Body of pancreas (tissue), 4 donors: ENCODE data around the gene PPIB.

Source experiments
- CTCF ChIP-seq, 7 experiments: fragments of 450-650 bp in 4 of 7; fragments of 200-600 bp in 3 of 7; sonication (generic) in 3 of 7; IDR thresholded peaks; one replicate each; pipeline ENCODE4 v1.5.1; 2016 to 2019; ENCODE audit warnings: antibody characterized with exemption in 7 of 7
- POLR2A ChIP-seq, 3 donors: fragments of 450-650 bp; IDR thresholded peaks; one replicate each; pipeline ENCODE4 v1.6.1; 2016; ENCODE audit warnings: antibody characterized with exemption in 3 of 3, mild to moderate bottlenecking in 2 of 3

- TF ChIP-seq POLR2A (IDR thresholded peaks at IDR 0.05) = no peak
- no peak for TF ChIP-seq CTCF (IDR thresholded peaks at IDR 0.05)
These were observed 31.1 kb upstream of the PPIB start for GRCh38 chr15:64193971-64194370.
